Tibial nerve (tissue), 4 donors: Measurements from ENCODE around the gene GCA. TPM values are rescaled to one million over a fixed set of nuclear protein-coding genes. Genes with fewer than 3 reads are reported as not detected.

Experiments used
- DNase-seq, 2 donors: peaks; one replicate each; pipeline ENCODE4 v3.0.0-alpha.2; 2019; ENCODE audit warnings: low spot score in 2 of 2
- H3K27ac ChIP-seq, 4 donors: fragments of 200-600 bp; sonication (generic) in 3 of 4; one replicate each; pipeline ENCODE4 v1.5.1; 2017 to 2019; ENCODE audit warnings: mild to moderate bottlenecking in 1 of 4
- H3K27me3 ChIP-seq, 2 donors: fragments of 200-600 bp; sonication (generic) in 1 of 2; one replicate each; pipeline versions ENCODE4 v1.5.1 to v1.6.0; 2017 to 2019
- H3K36me3 ChIP-seq, 3 donors: fragments of 200-600 bp; sonication (generic); one replicate each; pipeline ENCODE4 v1.5.1; 2018 to 2019
- H3K4me1 ChIP-seq, 4 donors: fragments of 200-600 bp; sonication (generic) in 3 of 4; one replicate each; pipeline ENCODE4 v1.5.1; 2017 to 2019
- H3K4me3 ChIP-seq, 4 donors: fragments of 200-600 bp; sonication (generic) in 3 of 4; one replicate each; pipeline ENCODE4 v1.5.1; 2017 to 2019; ENCODE audit warnings: mild to moderate bottlenecking in 1 of 4, moderate library complexity in 1 of 4
- H3K9me3 ChIP-seq, 4 donors: fragments of 200-600 bp; sonication (generic) in 3 of 4; one replicate each; pipeline ENCODE4 v1.5.1; 2017 to 2019
- CTCF ChIP-seq, 5 experiments: fragments of 200-600 bp in 3 of 5; fragments of 450-650 bp in 2 of 5; sonication (generic) in 3 of 5; IDR thresholded peaks; one replicate each; pipeline ENCODE4 v1.5.1; 2016 to 2019; ENCODE audit warnings: antibody characterized with exemption in 5 of 5, mild to moderate bottlenecking in 3 of 5, moderate library complexity in 2 of 5
- EP300 ChIP-seq, 2 donors: sonication (generic); formaldehyde crosslinking; IDR thresholded peaks; one replicate each; pipeline ENCODE4 v1.6.1; 2017; ENCODE audit warnings: antibody characterized with exemption in 2 of 2, mild to moderate bottlenecking in 1 of 2
- POLR2A ChIP-seq, 2 donors: fragments of 450-650 bp; IDR thresholded peaks; one replicate each; pipeline ENCODE4 v1.6.1; 2017; ENCODE audit warnings: antibody characterized with exemption in 2 of 2, mild to moderate bottlenecking in 2 of 2, moderate library complexity in 2 of 2
- WGBS, 2 donors: methylation state at CpG; one replicate each; pipeline ENCODE4 v1.1.5; 2018; 5-methylcytosine and 5-hydroxymethylcytosine counted together
- total RNA-seq, 4 donors: library from RNA; depleted of rRNA; stranded (reverse); fragments of >200 nt; gene quantifications; one replicate each; pipeline ENCODE4 v1.1.0, GENCODE V29; 2016

Gene GCA
- total RNA-seq, 4 donors from 2014 or later, result 13.5 to 32.2 (median 21.1) TPM

- Histone ChIP-seq H3K36me3 (no peaks in the 10 kb centered on the region), H3K27ac (no peak overlapping the region), H3K27me3 (no peaks in the 10 kb centered on the region), H3K9me3 (no peaks in the 10 kb centered on the region), H3K4me3 (no peak overlapping the region), H3K4me1 (peaks cover 0 to 32% (median 0%) of the 10 kb centered on the region in 4 donors)
- 36 to 57% methylated on average over 3 of the region's 3 CpGs for WGBS, 2 donors
- no peak for TF ChIP-seq EP300 (IDR thresholded peaks at IDR 0.05)
- TF ChIP-seq CTCF (IDR thresholded peaks at IDR 0.05), result no peak
- no peak for DNase-seq
Measured at GRCh38 chr2:162342321-162342720, 1.6 kb upstream of the GCA start.

GRCh38 chr2:162342841-162343240 lies 1.1 kb upstream of the GCA start:
- Histone ChIP-seq H3K4me3 (no peak overlapping the region), H3K9me3 (no peaks in the 10 kb centered on the region), H3K27me3 (no peaks in the 10 kb centered on the region), H3K4me1 (peaks cover 0 to 32% (median 0%) of the 10 kb centered on the region in 4 donors), H3K27ac (no peak overlapping the region), H3K36me3 (no peaks in the 10 kb centered on the region)
- TF ChIP-seq CTCF (IDR thresholded peaks at IDR 0.05) (no peak), POLR2A (IDR thresholded peaks at IDR 0.05) (no peak), EP300 (IDR thresholded peaks at IDR 0.05) (no peak)
- DNase-seq, result no peak
- 56 to 60% methylated on average over 2 of the region's 2 CpGs for WGBS, 2 donors

GRCh38 chr2:162343492-162343823 lies 474 bp upstream of the GCA start:
- peaks cover 0 to 32% (median 0%) of the 10 kb centered on the region in 4 donors for H3K4me1 ChIP-seq
- no peak for DNase-seq
- no peaks in the 10 kb centered on the region for H3K9me3 ChIP-seq
- peak overlapping the region in 1 of 4 donors; percentile 85 for H3K27ac ChIP-seq
- H3K36me3 ChIP-seq, result no peaks in the 10 kb centered on the region
- WGBS, 2 donors, result 44 to 53% methylated on average over 4 of the region's 4 CpGs
- no peaks in the 10 kb centered on the region for H3K27me3 ChIP-seq
- no peak for TF ChIP-seq EP300 (IDR thresholded peaks at IDR 0.05)
- no peak for TF ChIP-seq CTCF (IDR thresholded peaks at IDR 0.05)
- TF ChIP-seq POLR2A (IDR thresholded peaks at IDR 0.05), result no peak
- H3K4me3 ChIP-seq, result peak overlapping the region; percentile 60 to 92 (median 76)

- peaks cover 0 to 32% (median 0%) of the 10 kb centered on the region in 4 donors for H3K4me1 ChIP-seq
- no peak for TF ChIP-seq CTCF (IDR thresholded peaks at IDR 0.05)
- TF ChIP-seq EP300 (IDR thresholded peaks at IDR 0.05), result no peak
- TF ChIP-seq POLR2A (IDR thresholded peaks at IDR 0.05), result no peak
- DNase-seq, result no peak
- peak overlapping the region; percentile 60 to 92 (median 76) for H3K4me3 ChIP-seq
- H3K27ac ChIP-seq, result peak overlapping the region; percentile 39 to 85 (median 67)
- no peaks in the 10 kb centered on the region for H3K27me3 ChIP-seq
- H3K9me3 ChIP-seq, result no peaks in the 10 kb centered on the region
- peaks cover 0 to 1% (median 0%) of the 10 kb centered on the region in 3 donors for H3K36me3 ChIP-seq
- 10 to 11% methylated on average over 8 of the region's 8 CpGs for WGBS, 2 donors
Measured at GRCh38 chr2:162344617-162344950, 652 bp downstream of the GCA start.

- Histone ChIP-seq H3K4me3 (no peak overlapping the region), H3K27me3 (no peaks in the 10 kb centered on the region), H3K27ac (no peak overlapping the region), H3K9me3 (no peaks in the 10 kb centered on the region), H3K36me3 (no peaks in the 10 kb centered on the region), H3K4me1 (peaks cover 0 to 16% (median 0%) of the 10 kb centered on the region in 4 donors)
- TF ChIP-seq POLR2A (IDR thresholded peaks at IDR 0.05) (no peak), EP300 (IDR thresholded peaks at IDR 0.05) (no peak), CTCF (IDR thresholded peaks at IDR 0.05) (no peak)
- DNase-seq, result no peak
- WGBS, 2 donors, result 64 to 71% methylated on average over 2 of the region's 2 CpGs
Measured at GRCh38 chr2:162365392-162365791, 21.5 kb downstream of the GCA start.
